Measurements from ENCODE around the gene OGFOD3.

Gene OGFOD3

DNA sequence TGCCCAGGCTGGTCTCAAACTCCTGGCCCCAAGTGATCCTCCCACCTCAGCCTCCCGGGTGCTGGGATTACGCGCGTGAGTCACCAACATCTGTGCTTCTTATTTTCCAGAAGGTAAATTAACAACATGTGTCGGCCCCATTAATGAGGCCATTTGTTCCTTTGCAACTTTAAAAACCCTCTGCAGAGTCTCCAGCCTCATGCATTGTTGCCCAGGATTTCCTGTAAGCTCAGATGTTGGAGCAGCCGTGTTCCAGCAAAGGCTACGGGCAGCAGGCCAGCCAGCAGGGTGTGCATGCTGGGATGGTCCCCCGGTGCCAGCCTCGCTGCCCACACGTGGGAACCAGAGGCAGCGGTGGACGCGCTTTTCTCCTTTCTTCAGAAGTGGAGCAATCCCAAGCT is 19.3 kb downstream of the OGFOD3 start:
- H3K27ac ChIP-seq, result no peak overlapping the region
- TF ChIP-seq, protein P1, sequence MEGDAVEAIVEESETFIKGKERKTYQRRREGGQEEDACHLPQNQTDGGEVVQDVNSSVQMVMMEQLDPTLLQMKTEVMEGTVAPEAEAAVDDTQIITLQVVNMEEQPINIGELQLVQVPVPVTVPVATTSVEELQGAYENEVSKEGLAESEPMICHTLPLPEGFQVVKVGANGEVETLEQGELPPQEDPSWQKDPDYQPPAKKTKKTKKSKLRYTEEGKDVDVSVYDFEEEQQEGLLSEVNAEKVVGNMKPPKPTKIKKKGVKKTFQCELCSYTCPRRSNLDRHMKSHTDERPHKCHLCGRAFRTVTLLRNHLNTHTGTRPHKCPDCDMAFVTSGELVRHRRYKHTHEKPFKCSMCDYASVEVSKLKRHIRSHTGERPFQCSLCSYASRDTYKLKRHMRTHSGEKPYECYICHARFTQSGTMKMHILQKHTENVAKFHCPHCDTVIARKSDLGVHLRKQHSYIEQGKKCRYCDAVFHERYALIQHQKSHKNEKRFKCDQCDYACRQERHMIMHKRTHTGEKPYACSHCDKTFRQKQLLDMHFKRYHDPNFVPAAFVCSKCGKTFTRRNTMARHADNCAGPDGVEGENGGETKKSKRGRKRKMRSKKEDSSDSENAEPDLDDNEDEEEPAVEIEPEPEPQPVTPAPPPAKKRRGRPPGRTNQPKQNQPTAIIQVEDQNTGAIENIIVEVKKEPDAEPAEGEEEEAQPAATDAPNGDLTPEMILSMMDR (IDR thresholded peaks at IDR 0.05), result no peak
- TF ChIP-seq ZFX (IDR thresholded peaks at IDR 0.05; ENCODE audit: borderline replicate concordance), result no peak

DNA sequence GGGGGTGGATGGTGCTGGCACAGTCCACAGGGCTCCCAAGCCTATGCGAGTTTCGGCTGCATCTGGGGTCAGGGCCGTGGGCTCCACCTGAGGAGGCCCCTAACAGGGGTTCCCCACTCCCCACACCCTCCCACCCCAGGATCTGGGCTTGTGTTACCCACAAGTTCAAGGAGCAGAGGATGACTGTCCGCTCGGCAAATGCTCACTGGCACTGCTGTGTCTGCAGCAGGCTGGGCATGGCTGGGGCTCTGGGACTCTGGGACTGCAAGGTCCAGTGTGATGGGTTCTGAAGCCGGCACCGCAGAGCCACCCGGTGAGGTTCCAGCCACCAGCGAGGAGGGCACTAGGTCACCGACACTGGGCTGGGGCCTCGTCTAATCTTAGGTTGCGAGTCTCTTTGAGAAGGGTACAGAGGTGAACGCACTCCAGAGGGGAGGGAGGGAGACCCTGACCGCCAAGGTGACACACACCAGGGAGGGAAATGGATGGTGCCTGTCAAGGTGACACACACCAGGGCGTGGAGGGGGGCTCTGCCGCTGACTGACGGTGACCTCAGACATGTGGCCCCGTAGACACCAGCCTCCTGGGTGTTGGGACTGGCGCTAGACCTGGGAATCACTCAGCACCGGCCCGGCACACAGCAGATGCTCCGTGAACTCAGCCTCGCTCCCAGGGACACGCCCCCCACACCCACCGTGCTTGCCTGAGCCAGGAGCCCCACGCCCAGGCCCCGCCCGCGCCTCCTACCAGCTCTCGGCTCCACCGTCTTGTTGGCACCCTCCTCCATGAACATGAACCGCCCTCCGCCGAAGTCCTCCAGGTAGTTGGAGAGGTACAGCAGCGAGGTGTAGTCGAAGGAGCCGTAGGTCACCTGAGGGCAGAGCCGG is 20.7 kb downstream of the OGFOD3 start:
- no peak for TF ChIP-seq ZFX (IDR thresholded peaks at IDR 0.05; ENCODE audit: borderline replicate concordance)
- TF ChIP-seq, protein P1 (IDR thresholded peaks at IDR 0.05), result no peak
- no peak overlapping the region for H3K27ac ChIP-seq

DNA sequence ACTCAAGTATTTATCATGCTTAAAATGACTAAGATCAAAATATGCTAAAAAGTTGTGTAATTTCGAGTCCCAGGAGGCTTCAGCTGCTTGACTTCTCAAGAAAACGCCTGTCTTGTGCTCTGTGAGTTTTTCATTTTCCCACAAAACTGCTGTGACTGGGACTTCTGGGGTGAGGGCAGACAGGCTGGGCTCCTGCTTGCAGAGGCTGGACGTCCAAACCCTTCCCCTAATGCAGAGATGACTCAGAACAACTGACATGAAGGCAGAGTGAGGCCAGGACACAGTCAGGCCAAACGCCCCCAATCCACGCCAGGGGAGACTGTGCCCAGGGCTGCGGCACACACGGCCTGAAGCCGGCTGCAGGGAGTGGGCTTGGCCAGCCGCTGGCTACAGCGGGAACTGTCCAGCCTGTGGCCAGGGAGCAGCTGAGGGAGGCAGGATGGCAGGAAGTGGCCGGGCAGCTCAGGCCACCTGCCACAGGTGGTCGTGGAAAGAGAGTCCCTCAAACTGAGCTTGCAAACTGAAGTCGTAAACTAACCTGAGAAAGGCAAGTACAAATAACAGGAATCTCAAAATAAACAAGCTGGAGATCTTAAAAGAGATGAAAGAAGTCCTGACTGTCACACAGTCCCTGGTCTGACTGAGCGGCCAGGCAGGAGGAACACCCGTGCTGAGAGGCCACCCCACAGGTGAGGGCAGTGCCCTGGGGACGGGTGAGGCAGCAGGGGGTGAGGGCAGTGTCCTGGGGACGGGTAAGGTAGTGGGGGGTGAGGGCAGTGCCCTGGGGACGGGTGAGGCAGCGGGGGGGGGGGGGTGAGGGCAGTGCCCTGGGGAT is 21.6 kb downstream of the OGFOD3 start:
- TF ChIP-seq ZFX (IDR thresholded peaks at IDR 0.05; ENCODE audit: borderline replicate concordance), result no peak
- TF ChIP-seq, protein P1 (IDR thresholded peaks at IDR 0.05), result no peak
- H3K27ac ChIP-seq, result 0 out of 2 replicates have a peak overlapping the region, but pooled peaks have one; percentile 34

DNA sequence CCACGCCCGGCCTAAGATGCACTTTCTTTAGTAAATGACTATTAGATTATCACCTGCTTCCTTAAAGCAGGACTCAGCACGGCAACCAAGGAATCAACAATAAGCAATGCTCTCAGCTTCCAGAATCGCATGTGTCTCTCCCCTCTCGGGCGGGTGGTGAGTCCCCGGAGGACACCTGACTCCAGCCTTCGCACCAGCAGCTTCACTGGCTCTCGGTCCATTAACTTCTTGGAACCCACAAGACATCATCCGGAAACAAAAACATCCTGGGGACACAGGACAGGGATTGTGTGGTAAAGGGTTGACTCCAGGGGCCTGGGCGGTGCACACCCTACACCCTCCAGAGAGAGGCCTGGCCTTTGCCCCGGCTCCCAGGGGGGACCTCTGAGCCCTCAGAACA is 24.1 kb downstream of the OGFOD3 start:
- no peak for TF ChIP-seq ZFX (IDR thresholded peaks at IDR 0.05; ENCODE audit: borderline replicate concordance)
- TF ChIP-seq, protein P1 (IDR thresholded peaks at IDR 0.05), result no peak
- no peak overlapping the region for H3K27ac ChIP-seq

DNA sequence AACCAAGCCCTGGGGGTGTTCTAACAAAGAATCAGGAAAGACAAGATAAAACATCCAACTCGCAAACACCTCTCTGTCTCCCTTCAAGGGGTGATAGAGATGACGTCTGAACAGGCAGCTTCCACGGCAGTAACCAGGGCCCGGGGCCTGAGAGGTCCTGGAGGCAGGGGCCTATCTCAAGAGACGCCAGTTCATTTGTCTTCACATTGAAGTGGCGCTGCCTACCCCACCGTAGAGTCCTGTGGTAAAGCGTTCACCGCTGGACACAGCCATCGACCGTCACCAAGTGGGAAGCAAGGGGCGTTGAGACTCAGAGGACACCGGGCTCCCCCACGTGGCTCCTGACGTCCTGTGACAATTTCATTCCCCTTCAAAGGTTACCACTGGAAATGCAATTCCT is 25.4 kb downstream of the OGFOD3 start:
- no peak for TF ChIP-seq ZFX (IDR thresholded peaks at IDR 0.05; ENCODE audit: borderline replicate concordance)
- TF ChIP-seq, protein P1 (IDR thresholded peaks at IDR 0.05), result no peak
- no peak overlapping the region for H3K27ac ChIP-seq

DNA sequence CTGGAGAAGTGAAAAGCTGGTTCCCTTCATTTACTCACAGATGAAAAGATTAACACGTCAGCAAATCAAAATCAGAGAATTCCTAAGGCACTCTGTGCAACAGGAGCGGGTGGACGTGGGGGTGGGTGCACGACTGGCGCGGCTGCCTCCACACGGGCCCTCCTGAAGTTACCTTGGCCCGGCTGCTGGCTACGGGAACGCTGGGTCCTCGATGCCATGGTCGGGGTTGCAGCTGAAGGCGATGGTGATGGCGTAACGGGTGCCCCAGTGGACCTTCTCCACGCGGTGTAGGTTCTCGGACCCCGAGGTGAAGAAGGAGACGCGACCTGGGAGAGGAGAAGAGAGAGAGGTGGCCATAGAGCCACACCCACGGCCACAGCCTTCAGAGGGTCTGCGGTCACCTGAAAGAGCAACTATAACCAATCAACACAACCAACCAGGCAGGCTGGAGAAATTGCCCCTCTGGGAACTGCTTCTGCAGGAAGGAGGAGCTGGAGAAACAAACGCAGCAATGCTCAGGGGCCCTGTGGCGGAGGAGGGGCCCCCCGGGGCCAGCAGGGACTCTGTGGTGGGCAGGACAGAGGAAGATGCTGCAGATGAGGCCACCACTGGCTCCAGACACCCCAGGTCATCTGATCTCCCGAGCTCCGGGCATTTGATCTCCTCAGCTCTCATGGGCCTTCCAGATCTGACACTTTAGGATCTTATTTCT is 26.0 kb downstream of the OGFOD3 start:
- H3K27ac ChIP-seq, result no peak overlapping the region
- no peak for TF ChIP-seq ZFX (IDR thresholded peaks at IDR 0.05; ENCODE audit: borderline replicate concordance)
- TF ChIP-seq, protein P1 (IDR thresholded peaks at IDR 0.05), result no peak

All from 22Rv1 (cell line).